ENCODE measurements around the gene PHACTR1.

The PHACTR1 gene

DNA sequence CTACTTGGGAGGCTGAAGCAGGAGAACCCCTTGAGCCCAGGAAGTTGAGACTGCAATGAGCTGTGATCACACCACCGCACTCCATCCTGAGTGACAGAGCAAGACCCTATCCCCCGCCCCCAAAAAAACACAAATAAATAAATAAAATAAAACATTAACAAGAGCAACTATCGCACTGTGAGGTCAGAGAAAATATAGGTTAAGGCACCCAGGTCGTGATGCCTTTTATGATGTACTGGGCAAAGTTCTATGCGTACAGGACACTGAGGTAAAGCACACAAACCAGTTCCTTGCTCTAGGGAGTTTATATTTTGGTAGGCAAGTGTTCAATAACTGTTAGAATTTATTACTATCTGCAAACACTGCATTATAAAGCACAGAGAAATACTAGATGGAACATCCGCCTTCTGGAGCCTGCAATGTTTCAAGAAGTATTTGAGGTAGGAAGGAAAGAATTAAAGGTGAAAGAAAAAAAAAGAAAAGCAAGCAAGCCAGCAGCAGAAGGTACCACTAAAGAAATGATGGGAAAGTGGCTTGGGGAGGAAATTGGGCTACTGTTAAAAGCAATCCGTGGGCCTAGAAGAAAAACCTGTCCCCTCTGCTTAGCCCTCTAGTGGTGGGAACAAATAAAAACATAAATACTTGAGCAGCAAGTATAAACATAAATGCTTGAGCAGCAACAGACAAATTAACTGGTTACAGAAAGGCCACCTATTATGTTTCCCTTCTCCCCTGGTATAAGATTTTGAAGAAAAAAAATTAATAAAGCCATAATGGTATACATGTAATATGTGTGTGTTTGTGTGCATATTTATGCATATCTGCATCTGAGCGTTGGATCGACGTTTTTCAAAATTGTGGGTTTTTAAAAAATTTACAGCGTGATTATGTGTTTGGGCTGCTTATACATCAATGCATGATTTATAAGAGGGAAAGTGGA, 128.0 kb downstream of the PHACTR1 start:
- in situ Hi-C loops (cut with MboI; ENCODE audit: low sequenced_read_pairs): no loop called here

DNA sequence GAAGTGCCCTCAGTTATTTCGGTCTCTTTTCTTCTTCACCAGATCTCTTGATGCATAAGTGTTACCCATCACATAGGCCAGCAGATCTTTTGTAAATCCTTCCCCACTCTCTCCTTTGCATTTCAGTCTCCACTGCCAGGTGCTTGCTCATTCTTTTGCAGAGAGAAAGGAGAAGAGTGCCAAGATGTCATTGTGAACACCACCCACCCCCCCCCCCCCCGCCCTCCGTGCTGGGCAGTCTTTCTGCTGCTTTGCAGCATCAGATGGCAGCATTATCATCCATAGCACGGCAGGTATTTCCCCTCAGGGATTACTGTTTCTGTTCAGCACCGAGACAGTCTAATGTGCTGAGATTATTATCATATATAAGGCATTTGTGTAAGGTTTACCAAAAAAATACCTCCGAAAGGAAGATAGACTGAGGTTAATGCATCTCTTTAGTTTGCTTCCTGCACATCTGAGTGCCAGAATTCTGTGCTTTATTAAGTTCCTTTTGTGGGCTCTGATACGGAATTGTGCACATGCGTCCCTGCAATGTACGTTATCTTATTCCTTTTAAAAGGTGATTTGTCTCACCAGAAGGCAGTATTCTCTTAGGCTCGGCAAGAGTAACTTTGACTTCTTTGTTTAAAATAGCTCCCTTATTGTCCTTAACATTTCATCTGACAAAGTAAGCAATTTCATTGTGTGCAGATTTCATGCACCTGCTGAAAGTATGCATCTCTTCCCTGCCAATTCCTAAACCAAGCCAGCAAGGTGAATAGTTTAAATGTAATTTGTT, 128.8 kb downstream of the PHACTR1 start:
- in situ Hi-C loops (cut with MboI; ENCODE audit: low sequenced_read_pairs): no loop called here

- in situ Hi-C loops (cut with MboI; ENCODE audit: low sequenced_read_pairs): no loop called here
Observed at GRCh38 chr6:12848964-12849808, 132.6 kb downstream of the PHACTR1 start.

GRCh38 chr6:12849809-12850198, 133.2 kb downstream of the PHACTR1 start:
- in situ Hi-C loops (cut with MboI; ENCODE audit: low sequenced_read_pairs): loop anchor here (25.0 kb wide), 1 partner anchor 213 kb away; no protein-coding TSS in a partner anchor

GRCh38 chr6:12851123-12851695, 134.6 kb downstream of the PHACTR1 start:
- in situ Hi-C loops (cut with MboI; ENCODE audit: low sequenced_read_pairs): loop anchor here (25.0 kb wide), 1 partner anchor 214 kb away; no protein-coding TSS in a partner anchor

DNA sequence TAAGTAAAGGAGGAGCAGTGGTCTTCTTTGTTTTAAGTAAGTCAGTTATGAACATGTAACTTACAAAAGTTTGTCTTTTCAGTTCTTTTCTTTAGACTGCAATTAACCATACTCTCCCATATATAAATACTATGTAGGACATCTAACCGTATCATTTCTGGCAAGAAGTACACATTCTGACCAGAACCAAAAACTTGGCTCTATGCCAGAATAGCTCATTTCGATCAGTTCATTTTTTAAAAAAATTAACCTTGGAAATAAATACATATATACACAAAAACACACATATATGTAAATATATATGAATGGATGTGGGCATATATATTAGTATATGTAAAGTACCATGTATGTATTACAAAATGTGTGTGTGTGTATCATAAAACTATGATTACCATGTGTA, 145.0 kb downstream of the PHACTR1 start:
- in situ Hi-C loops (cut with MboI; ENCODE audit: low sequenced_read_pairs): loop anchor here (25.0 kb wide), 1 partner anchor 224 kb away; no protein-coding TSS in a partner anchor

DNA sequence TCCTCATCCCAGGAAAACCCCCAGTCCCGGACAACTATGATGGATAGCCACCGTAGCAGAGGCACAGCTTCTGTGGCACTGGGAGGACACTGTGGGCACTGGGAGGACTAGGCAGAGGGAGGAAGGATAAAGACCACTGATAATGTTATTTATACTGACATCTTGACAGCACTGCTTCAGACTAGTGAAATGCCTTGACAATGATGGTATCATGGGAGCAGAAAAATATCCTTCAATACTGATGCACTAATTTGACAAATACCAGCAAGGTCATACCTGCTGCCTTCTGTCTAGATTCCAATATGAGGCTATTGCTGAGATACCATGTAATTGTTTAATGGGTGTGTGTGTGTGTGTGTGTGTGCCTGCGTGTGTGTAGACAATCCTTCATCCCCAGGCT, 148.6 kb downstream of the PHACTR1 start:
- in situ Hi-C loops (cut with MboI; ENCODE audit: low sequenced_read_pairs): loop anchor here (25.0 kb wide), 1 partner anchor 228 kb away; no protein-coding TSS in a partner anchor

GRCh38 chr6:12865671-12866181, 149.2 kb downstream of the PHACTR1 start:
- in situ Hi-C loops (cut with MboI; ENCODE audit: low sequenced_read_pairs): loop anchor here (25.0 kb wide), 1 partner anchor 228 kb away; no protein-coding TSS in a partner anchor

- in situ Hi-C loops (cut with MboI; ENCODE audit: low sequenced_read_pairs): loop anchor here (25.0 kb wide), 1 partner anchor 229 kb away; no protein-coding TSS in a partner anchor
Observed at GRCh38 chr6:12866422-12867029, 150.0 kb downstream of the PHACTR1 start.

DNA sequence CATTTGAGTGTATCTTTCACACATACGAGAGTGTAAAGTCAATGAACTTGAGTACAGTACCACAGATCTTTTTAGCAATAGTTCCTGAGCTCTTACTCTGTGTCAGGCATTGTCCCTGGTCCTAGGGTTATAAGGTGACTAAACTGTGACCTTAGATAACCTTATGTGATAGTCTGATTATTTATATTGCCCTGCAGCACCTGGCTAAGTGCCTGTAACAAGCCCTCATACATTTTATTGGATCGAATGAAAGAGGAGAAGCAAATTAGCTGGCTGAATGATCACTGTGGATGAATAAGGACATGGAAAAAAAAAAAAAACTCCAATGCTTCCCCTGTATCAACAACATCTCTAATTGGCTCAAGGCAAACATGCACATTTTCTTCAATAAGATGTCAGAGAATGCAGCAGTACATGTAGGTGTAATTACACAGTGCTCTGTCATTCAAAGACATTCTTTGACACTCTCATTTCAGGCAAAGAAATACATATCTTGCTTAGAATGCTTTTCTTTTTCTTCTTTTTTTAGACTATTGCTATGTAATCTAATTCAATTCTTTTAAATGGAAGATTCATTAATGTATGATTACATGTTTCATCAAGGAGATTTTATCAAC, 153.4 kb downstream of the PHACTR1 start:
- in situ Hi-C loops (cut with MboI; ENCODE audit: low sequenced_read_pairs): loop anchor here (25.0 kb wide), 1 partner anchor 233 kb away; no protein-coding TSS in a partner anchor

GRCh38 chr6:12873691-12874090, 157.1 kb downstream of the PHACTR1 start:
- in situ Hi-C loops (cut with MboI; ENCODE audit: low sequenced_read_pairs): loop anchor here (25.0 kb wide), 1 partner anchor 236 kb away; no protein-coding TSS in a partner anchor

DNA sequence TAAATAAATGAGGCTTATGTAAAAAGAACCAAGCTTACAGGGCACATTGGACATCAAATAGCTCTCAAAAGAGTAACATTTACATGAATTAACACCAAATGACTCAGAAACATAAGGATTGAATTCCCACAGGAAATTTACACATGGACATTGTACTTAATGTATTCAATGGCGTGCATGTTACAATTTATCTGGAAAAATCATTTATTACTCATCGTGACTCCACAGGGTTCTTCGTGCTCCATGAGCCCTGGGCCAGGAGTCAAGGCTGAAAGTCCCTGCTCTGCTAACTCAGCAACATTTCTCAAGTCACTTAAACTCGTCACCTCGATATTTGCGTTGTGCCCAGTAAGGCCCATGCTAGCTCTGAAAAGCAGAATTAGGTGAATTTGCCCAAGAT, 158.5 kb downstream of the PHACTR1 start:
- in situ Hi-C loops (cut with MboI; ENCODE audit: low sequenced_read_pairs): no loop called here

DNA sequence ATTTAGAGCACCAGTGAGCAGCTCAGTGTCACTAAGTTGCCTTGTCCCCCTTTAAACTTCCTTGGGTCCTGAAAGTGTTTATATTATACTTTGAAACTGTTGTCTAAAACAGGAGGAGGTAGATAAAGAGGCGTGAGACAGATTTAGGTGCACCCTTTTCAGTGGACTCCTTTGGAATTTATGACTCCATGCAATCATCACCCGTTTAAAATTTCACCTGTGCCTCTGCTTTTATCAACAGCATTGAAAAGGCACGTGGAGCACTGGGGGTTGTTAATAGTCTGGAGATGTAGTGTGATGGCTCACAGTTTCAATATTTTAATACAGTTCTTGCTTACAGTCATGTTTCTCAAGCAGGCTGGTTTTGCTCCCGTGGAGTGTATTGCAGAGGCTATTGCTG, 162.2 kb downstream of the PHACTR1 start:
- in situ Hi-C loops (cut with MboI; ENCODE audit: low sequenced_read_pairs): no loop called here

DNA sequence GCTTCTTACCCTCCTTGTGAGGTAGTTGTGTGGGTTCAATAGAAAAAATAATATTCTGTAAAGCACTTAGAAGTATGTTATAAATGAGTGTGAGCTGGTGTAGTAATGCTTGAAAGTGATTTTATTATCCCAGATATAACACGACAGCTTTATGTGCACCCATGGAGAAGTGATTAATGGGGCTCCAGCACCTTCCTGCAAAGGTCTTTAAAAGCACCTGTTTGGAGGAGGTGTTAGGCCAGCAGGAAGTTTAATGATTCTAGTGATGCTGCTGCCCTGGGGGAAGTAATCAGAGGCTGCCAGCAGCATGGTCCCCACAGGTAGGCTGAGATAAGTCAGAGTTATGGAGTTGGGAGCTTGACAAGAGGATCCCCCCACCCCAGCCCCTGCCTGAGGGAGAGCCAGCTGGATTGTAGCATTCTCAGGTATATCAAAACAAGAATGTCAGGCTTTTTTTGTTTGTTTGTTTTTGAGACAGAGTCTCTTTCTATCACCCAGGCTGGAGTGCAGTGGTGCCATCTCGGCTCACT, 166.3 kb downstream of the PHACTR1 start:
- in situ Hi-C loops (cut with MboI; ENCODE audit: low sequenced_read_pairs): no loop called here

DNA sequence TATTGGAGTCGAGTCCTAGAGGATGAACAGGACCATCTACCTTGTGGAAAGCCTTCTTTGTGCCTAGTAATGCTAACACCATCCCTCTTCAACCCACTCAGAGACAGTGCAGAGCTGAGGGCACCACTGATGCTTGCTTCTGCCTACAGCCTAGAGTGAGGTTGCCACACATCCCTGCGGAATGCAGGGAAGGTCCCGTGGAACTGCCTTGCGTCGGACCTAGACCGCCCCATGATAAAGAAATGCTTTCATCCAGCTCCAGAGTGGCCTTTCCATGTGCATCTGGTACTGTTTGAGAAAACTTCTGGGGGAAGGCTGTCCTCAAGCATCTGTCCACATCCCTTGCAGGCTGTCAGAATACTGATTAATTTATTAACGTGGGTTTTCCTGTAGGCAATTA, 168.4 kb downstream of the PHACTR1 start:
- in situ Hi-C loops (cut with MboI; ENCODE audit: low sequenced_read_pairs): no loop called here

DNA sequence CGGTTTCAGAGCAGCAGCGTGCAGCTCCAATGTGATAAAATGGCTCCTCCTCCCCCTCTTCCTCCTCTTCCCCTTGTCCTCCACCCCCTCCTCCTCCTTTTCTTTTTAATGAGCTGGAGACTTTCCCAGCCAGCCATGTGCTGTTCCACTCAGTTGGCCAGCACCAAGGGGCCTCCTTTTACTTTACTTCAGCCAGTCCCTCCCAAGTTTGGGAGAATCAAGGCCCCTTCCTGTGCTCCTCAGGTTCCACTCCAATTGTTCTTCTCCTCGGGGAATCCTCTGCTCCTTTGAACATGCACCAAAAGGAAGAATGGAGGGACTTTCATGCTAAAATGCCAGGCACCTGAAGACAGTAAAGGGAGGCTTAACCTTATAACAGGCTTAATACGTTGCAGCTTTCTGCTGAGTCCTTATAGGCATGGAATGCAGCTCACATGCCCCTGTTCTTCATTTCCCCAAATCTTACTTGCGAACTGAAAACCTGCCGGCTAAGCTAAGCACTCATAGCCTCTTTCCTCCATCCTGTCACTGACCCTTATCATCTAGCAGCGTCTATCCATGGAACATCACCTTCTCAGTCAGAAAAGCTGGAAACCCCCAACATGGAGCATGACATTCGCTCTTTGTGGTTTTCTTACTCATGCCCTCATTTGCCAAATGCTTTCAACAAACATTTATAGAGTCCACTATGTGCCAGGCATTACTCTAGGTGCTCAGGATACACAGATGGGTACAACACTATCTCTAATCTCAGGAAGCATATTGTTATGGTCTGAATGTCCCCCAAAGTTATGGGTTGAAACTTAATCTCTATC, 170.6 kb downstream of the PHACTR1 start:
- in situ Hi-C loops (cut with MboI; ENCODE audit: low sequenced_read_pairs): no loop called here

DNA sequence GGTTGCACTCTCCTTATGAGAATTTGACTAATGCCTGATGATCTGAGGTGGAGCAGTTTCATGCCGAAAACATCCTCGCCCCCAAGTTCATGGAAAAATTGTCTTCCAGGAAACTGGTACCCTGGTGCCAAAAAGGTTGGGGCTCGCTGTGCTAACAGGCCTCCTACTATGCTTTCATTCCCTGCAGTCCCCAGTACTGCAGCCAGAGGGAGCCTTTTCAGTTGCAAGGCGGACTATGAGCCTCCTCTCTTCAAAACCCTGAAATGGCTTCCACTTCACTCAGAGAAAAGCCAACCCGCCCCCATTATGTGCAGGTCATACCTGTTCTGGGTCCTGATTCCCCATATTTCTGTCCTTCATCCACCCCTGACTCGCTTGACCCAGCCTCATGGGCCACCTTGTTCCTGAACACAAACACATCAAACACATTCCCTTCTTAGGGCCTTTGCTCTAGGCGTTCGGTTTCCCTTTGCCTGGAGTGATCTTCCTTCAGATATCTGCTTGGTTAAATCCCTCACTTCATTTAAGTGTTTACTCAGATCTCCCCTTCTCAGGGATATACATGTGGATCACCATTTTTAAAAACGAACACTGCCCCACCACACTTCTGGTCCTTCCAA, 173.7 kb downstream of the PHACTR1 start:
- in situ Hi-C loops (cut with MboI; ENCODE audit: low sequenced_read_pairs): no loop called here
